Stromal cell of bone marrow (primary cell): Measurements from ENCODE around the gene RPS8.
"Not testable (repeated sequence)": the region's sequence is repeated elsewhere in the genome, so short reads cannot be mapped to it uniquely, and the experiment has no call there.

Source experiments
- DNase-seq: peaks from one replicate; pipeline ENCODE4 v3.0.0-alpha.2; 2012; ENCODE audit warnings: low read depth

RPS8 gene

GRCh38 chr1:44820328-44821239 is 45.2 kb downstream of the RPS8 start:
- no peak for DNase-seq

DNA sequence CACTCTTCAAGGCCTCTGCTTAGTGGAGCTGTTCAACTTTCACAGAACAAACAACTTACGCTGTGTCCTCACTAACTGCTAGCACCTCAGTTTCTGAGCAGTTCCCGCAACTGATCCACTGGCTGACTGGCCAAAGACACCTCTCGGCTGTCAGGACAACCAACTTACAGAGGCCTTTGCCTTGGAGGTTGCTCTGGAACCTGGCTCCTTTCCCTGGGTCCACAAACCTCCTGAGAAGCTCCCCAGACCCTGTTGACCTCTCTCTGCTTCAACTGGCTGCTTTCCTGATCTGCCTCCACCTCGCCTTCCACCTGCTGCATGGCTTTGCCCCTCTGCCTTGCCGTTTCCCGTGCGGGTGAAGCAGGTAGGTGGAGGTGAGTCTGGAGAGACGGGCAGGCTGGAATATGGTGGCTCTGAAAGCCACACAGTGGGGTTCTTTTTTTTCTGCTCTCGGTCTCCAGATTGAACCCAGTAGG is 45.9 kb downstream of the RPS8 start:
- DNase-seq, result no peak

- no peak for DNase-seq
Observed at GRCh38 chr1:44822131-44822701, 46.9 kb downstream of the RPS8 start.

DNA sequence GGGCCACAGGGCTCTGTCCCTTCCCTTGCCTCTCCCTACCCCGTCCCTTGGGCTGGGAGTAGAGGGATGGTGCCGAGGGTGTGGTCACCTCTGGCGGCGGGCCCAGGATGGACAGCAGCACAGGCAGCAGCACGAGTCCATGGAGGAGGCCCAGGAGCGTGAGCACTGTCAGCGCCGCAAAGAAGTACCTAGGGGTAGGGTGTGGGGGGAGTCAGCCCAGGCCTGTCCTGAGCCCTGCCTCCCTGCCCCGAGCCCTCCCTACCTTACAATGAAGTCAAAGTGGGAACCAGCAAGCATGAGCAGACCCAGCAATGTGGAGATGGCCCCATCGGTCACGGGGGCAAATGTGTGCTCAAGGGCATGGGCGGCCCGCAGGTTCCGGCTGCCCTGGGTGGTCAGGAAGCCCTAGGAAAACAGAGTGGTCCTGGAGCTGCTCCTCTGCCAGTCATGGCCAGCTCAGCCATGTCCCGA is 47.7 kb downstream of the RPS8 start:
- DNase-seq, result no peak

DNA sequence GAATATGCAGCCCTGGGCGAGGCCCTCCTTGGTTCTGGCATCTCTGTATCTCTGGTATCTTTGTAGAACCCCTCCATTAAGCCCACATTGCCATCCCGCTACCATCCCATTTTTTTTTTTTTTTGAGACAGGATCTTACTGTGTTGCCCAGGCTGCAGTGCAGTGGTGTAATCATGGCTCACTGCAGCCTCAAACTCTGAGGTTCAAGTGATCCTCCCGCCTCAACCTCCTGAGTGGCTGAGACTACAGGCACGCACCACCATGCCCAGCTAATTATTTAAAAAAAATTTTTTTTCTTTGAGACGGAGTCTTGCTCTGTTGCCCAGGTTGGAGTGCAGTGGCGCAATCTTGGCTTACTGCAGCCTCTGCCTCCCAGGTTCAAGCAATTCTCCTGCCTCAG is 49.1 kb downstream of the RPS8 start:
- not testable (repeated sequence) for DNase-seq

- DNase-seq, result no peak
Observed at GRCh38 chr1:44826375-44827196, 51.2 kb downstream of the RPS8 start.

DNA sequence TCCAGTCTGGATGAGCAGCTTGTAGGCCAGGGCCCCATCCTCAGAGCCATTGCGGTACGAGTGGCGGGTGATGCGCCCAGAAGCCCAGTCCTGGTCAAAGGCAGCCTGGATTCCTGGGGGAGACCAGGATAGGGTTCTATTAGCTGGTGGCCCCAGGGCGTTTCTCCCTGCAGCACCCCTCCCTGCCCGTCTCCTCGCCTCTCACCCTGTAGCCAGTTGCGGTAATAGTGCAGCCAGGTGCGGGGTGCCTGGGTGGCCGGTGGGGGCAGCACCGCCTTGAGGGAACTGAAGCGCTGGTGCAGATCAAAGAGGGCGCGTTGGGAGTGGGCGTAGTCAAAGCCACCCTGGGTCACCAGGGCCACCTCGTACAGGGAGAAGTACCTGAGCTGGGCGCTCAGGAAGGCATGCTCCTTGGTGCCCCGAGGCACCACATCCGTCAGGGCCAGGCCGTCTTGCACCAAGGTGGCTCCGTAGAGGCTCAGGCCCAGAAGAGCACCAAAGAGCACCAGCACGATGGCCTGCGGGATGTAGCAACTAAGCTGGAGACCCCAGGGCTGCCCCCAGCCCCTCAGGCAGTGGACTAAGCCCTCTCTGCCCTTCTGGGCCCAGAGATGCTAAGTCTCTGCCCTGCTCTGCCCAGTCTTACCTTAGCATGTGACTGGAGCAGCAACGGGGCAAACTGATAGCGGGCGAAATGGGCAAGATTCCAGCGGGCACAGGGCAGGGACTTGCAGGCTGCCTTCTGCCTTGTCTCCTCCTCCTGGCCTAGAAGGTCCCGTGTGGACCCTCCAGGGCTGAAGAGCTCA is 52.1 kb downstream of the RPS8 start:
- DNase-seq, result no peak

DNA sequence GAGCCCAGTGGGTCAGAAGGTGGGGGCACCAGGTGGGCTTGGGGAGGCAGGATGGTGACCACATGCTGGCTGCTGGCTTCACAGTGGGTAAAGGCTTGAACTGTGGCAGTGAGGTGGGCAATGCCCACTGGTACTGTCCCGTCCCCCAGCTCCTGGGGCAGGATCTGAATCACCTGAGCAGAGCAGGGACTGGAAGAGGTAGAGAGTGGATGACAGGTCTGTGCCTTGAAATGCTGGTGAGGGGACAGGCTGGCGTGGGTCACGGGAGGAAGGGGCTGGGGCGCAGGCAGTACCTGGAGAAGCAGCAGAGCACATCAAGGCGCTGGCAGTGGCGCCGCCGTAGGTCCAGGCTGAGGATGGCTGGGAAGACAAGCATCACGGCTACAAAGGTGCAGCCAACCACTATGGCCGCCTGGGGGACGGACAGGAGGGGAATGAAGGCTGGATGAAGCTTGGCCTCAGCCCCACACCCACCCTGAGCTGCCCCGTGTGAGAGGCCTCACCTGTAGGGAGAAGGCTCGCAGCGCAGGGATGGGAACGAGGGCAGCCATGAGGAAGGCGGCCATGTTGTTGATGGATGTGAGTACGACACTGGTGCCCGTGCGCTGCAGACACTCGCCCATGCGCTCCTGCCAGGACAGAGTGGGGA is 52.8 kb downstream of the RPS8 start:
- no peak for DNase-seq
